ENCODE results near the gene DCT. TPM values are rescaled to one million over a fixed set of nuclear protein-coding genes. Genes with fewer than 3 reads are reported as not detected.

Gene DCT
- total RNA-seq, 1 donor from 2014 or later = not detected

GRCh38 chr13:94495806-94496205 lies 16.3 kb upstream of the DCT start:
- TF ChIP-seq CTCF (IDR thresholded peaks at IDR 0.05) = no peak
- Histone ChIP-seq H3K4me3 (no peak overlapping the region), H3K4me1 (no peaks in the 10 kb centered on the region), H3K27me3 (no peaks in the 10 kb centered on the region), H3K36me3 (no peaks in the 10 kb centered on the region), H3K9me3 (peaks cover 0 to 3% of the 10 kb centered on the region in 2 donors), H3K27ac (no peak overlapping the region)
- no peak for DNase-seq (ENCODE audit: low spot score in 2 of 2)
- intact Hi-C loops (cut with DNase I) = no loop called here

GRCh38 chr13:94494026-94494425 lies 14.5 kb upstream of the DCT start:
- DNase-seq (ENCODE audit: low spot score in 2 of 2) = no peak
- Histone ChIP-seq H3K4me1 (no peaks in the 10 kb centered on the region), H3K36me3 (no peaks in the 10 kb centered on the region), H3K27me3 (no peaks in the 10 kb centered on the region), H3K27ac (no peak overlapping the region), H3K4me3 (no peak overlapping the region), H3K9me3 (peaks cover 0 to 3% of the 10 kb centered on the region in 2 donors)
- no peak for TF ChIP-seq CTCF (IDR thresholded peaks at IDR 0.05)
- intact Hi-C loops (cut with DNase I) = no loop called here

- Histone ChIP-seq H3K27me3 (no peaks in the 10 kb centered on the region), H3K4me1 (no peaks in the 10 kb centered on the region), H3K9me3 (no peaks in the 10 kb centered on the region), H3K27ac (no peak overlapping the region), H3K4me3 (no peak overlapping the region), H3K36me3 (no peaks in the 10 kb centered on the region)
- no peak for DNase-seq (ENCODE audit: low spot score in 2 of 2)
- TF ChIP-seq CTCF (IDR thresholded peaks at IDR 0.05) = no peak
- intact Hi-C loops (cut with DNase I) = no loop called here
These were observed 7.6 kb upstream of the DCT start for GRCh38 chr13:94487043-94487442.

GRCh38 chr13:94483970-94484369 lies 4.5 kb upstream of the DCT start:
- H3K27me3 ChIP-seq = no peaks in the 10 kb centered on the region
- no peak for DNase-seq (ENCODE audit: low spot score in 2 of 2)
- H3K36me3 ChIP-seq = no peaks in the 10 kb centered on the region
- H3K4me1 ChIP-seq = no peaks in the 10 kb centered on the region
- TF ChIP-seq CTCF (IDR thresholded peaks at IDR 0.05) = no peak
- H3K9me3 ChIP-seq = no peaks in the 10 kb centered on the region
- H3K27ac ChIP-seq = no peak overlapping the region
- intact Hi-C loops (cut with DNase I) = no loop called here
- no peak overlapping the region for H3K4me3 ChIP-seq

- H3K4me1 ChIP-seq = no peaks in the 10 kb centered on the region
- no peaks in the 10 kb centered on the region for H3K9me3 ChIP-seq
- no peaks in the 10 kb centered on the region for H3K27me3 ChIP-seq
- no peak for DNase-seq (ENCODE audit: low spot score in 2 of 2)
- no peaks in the 10 kb centered on the region for H3K36me3 ChIP-seq
- TF ChIP-seq CTCF (IDR thresholded peaks at IDR 0.05) = no peak
- no peak overlapping the region for H3K4me3 ChIP-seq
- intact Hi-C loops (cut with DNase I) = no loop called here
- H3K27ac ChIP-seq = no peak overlapping the region
These were observed 2.5 kb upstream of the DCT start for GRCh38 chr13:94481941-94482340.

- no peak for TF ChIP-seq CTCF (IDR thresholded peaks at IDR 0.05)
- intact Hi-C loops (cut with DNase I) = no loop called here
- Histone ChIP-seq H3K27ac (no peak overlapping the region), H3K4me3 (no peak overlapping the region), H3K9me3 (no peaks in the 10 kb centered on the region), H3K36me3 (no peaks in the 10 kb centered on the region), H3K27me3 (no peaks in the 10 kb centered on the region), H3K4me1 (no peaks in the 10 kb centered on the region)
- DNase-seq (ENCODE audit: low spot score in 2 of 2) = no peak
These were observed 1.2 kb upstream of the DCT start for GRCh38 chr13:94480672-94481145.

Data from ascending aorta (tissue), 2 donors.